ENCODE data around the gene WDR18. TPM values are rescaled to one million over a fixed set of nuclear protein-coding genes. Genes with fewer than 3 reads are reported as not detected.

WDR18 gene
- total and polyA plus RNA-seq, 2 of the 8 experiments (the other 6 are each of a cell fraction or from before 2014, with no cell fraction given): 87.7 to 177 TPM

GRCh38 chr19:960601-960938 is 23.6 kb upstream of the WDR18 start:
- TF ChIP-seq GTF2F1 (IDR thresholded peaks at IDR 0.05; ENCODE audit: borderline replicate concordance, low read depth, low read length) (no peak), KDM1A (IDR thresholded peaks at IDR 0.05; ENCODE audit: borderline replicate concordance, low read length) (no peak), HDAC2 (IDR thresholded peaks at IDR 0.05; ENCODE audit: borderline replicate concordance in 1 of 2, low read depth in 2 of 2, low read length in 2 of 2) (no peak), NRF1 (IDR thresholded peaks at IDR 0.05; ENCODE audit: low read depth, low read length) (no peak)
- peaks cover 0 to 3% of the 10 kb centered on the region in 2 experiments for H4K20me1 ChIP-seq (replicated peaks in 1 of 2; ENCODE audit: control insufficient read depth in 1 of 2, insufficient read depth in 2 of 2, low read length in 2 of 2)
- H3K79me2 ChIP-seq (ENCODE audit: control insufficient read depth in 1 of 2, insufficient read depth in 2 of 2, low read length in 2 of 2): peaks cover 0 to 8% of the 10 kb centered on the region in 2 experiments; a peak in 1 of 4 replicates
- H3K14ac ChIP-seq (ENCODE audit: insufficient read length): no peak overlapping the region
- no peak overlapping the region for H3K23ac ChIP-seq (ENCODE audit: insufficient read length)
- WGBS, 2 experiments (ENCODE audit: extremely low coverage in 1 of 2, insufficient coverage in 1 of 2, insufficient read length in 1 of 2, insufficient replicate concordance in 2 of 2, low coverage in 1 of 2, low lambda C conversion rate in 2 of 2, missing lambda C conversion rate in 1 of 2): 94% methylated on average over 8 of the region's 8 CpGs; no CpG with 5 or more reads in 1 of the 2 experiments
- H3K4me1 ChIP-seq (replicated peaks in 1 of 4; ENCODE audit: control insufficient read depth in 3 of 4, insufficient read depth in 4 of 4, low read length in 3 of 4): peaks cover 5 to 22% (median 14%) of the 10 kb centered on the region in 4 experiments
- no peak overlapping the region for H3K27ac ChIP-seq (ENCODE audit: low read depth, low read length)
- H2BK15ac ChIP-seq (ENCODE audit: low read length): no peak overlapping the region
- no peak overlapping the region for H4K91ac ChIP-seq (replicated peaks; ENCODE audit: insufficient read length, low read length)
- H3K23me2 ChIP-seq (ENCODE audit: low read depth, low read length): no peaks in the 10 kb centered on the region
- H3K4me3 ChIP-seq (ENCODE audit: extremely low read depth in 1 of 4, insufficient read depth in 2 of 4, low read depth in 3 of 4, low read length in 4 of 4): no peak overlapping the region
- no peak overlapping the region for H3K9ac ChIP-seq (replicated peaks in 1 of 4; ENCODE audit: extremely low read depth in 1 of 4, low read depth in 3 of 4, low read length in 3 of 4)
- H3K4ac ChIP-seq (replicated peaks; ENCODE audit: insufficient read length, low read depth, low read length): no peak overlapping the region
- H4K5ac ChIP-seq (ENCODE audit: insufficient read length, low read depth, low read length): no peak overlapping the region
- DNase-seq (ENCODE audit: low read depth in 1 of 2, low spot score in 2 of 2) (no peak), FAIRE-seq (no peak)
- peaks cover 0 to 3% of the 10 kb centered on the region in 2 experiments; a peak in 1 of 4 replicates for H3K9me3 ChIP-seq (ENCODE audit: insufficient read depth in 2 of 2, low read depth in 1 of 2, low read length in 1 of 2)
- 0 out of 2 replicates have a peak overlapping the region, but pooled peaks have one; percentile 27 for H2BK12ac ChIP-seq (ENCODE audit: low read depth, low read length)
- CTCF ChIA-PET (ENCODE audit: partially characterized antibody): interaction anchor here (0.8 to 2.7 kb wide), 4 partner anchors 9 to 22 kb away, joined by 4 to 18 read pairs (median 9); no protein-coding TSS in a partner anchor
- H3K56ac ChIP-seq (replicated peaks; ENCODE audit: insufficient read length, low read depth, low read length): no peak overlapping the region
- H3K18ac ChIP-seq (ENCODE audit: extremely low read depth, low read length): peak overlapping the region; percentile 48
- H3K4me2 ChIP-seq (ENCODE audit: insufficient read depth in 1 of 2, low read depth in 2 of 2, low read length in 2 of 2): no peak overlapping the region
- H3K36me3 ChIP-seq (ENCODE audit: control insufficient read depth in 2 of 4, insufficient read depth in 4 of 4, low read length in 3 of 4): peaks cover 2 to 18% (median 11%) of the 10 kb centered on the region in 4 experiments
- H2BK20ac ChIP-seq (ENCODE audit: low read length): no peak overlapping the region
- no peak overlapping the region for H2BK5ac ChIP-seq (ENCODE audit: low read depth, low read length)
- H4K8ac ChIP-seq (ENCODE audit: extremely low read depth, insufficient read depth, low read length): peak overlapping the region; percentile 66
- H2AFZ ChIP-seq (ENCODE audit: low read length): no peak overlapping the region
- peaks cover 4% of the 10 kb centered on the region; the same call in 1 of the 2 replicates for H3K79me1 ChIP-seq (ENCODE audit: low read depth, low read length)
- H3K27me3 ChIP-seq (replicated peaks in 1 of 4; ENCODE audit: control insufficient read depth in 3 of 4, extremely low read depth in 1 of 4, insufficient read depth in 3 of 4, low read length in 3 of 4): no peaks in the 10 kb centered on the region
- no peak overlapping the region for H2BK120ac ChIP-seq (replicated peaks; ENCODE audit: low read depth, low read length)
- no peak overlapping the region for H2AK5ac ChIP-seq (ENCODE audit: low read depth, low read length)
- POLR2A ChIA-PET (ENCODE audit: partially characterized antibody): interaction anchor here (1.0 kb wide), 1 partner anchor 24 kb away, joined by 4 read pairs; no protein-coding TSS in a partner anchor

Data from H1 (cell line).